ENCODE measurements around the gene CDKL4.
"Not testable (repeated sequence)": the region's sequence is repeated elsewhere in the genome, so short reads cannot be mapped to it uniquely, and the experiment has no call there.

The CDKL4 gene

GRCh38 chr2:39176997-39177396 is 66.8 kb downstream of the CDKL4 start:
- DNase-seq, result no peak

- no peak for DNase-seq
Measured at GRCh38 chr2:39175026-39175812, 68.6 kb downstream of the CDKL4 start.

GRCh38 chr2:39174022-39174421 is 69.7 kb downstream of the CDKL4 start:
- DNase-seq, result no peak

GRCh38 chr2:39172047-39172706 is 71.6 kb downstream of the CDKL4 start:
- not testable (repeated sequence) for DNase-seq

GRCh38 chr2:39171621-39172020 is 72.1 kb downstream of the CDKL4 start:
- no peak for DNase-seq

- no peak for DNase-seq
Measured at GRCh38 chr2:39164089-39164488, 79.7 kb downstream of the CDKL4 start.

- peak; percentile 12 for DNase-seq
Measured at GRCh38 chr2:39160982-39161381, 82.8 kb downstream of the CDKL4 start.

- DNase-seq, result no peak
Measured at GRCh38 chr2:39159283-39159682, 84.5 kb downstream of the CDKL4 start.

- no peak for DNase-seq
Measured at GRCh38 chr2:39158351-39158750, 85.4 kb downstream of the CDKL4 start.

- DNase-seq, result no peak
Measured at GRCh38 chr2:39156846-39157245, 86.9 kb downstream of the CDKL4 start.

- no peak for DNase-seq
Measured at GRCh38 chr2:39156107-39156506, 87.7 kb downstream of the CDKL4 start.

- DNase-seq, result not testable (repeated sequence)
Measured at GRCh38 chr2:39155573-39155972, 88.2 kb downstream of the CDKL4 start.

GRCh38 chr2:39154944-39155343 is 88.8 kb downstream of the CDKL4 start:
- DNase-seq, result no peak

- DNase-seq, result no peak
Measured at GRCh38 chr2:39153312-39153711, 90.5 kb downstream of the CDKL4 start.

- no peak for DNase-seq
Measured at GRCh38 chr2:39152504-39152903, 91.3 kb downstream of the CDKL4 start.

GRCh38 chr2:39150890-39151497 is 92.8 kb downstream of the CDKL4 start:
- DNase-seq, result no peak

- no peak for DNase-seq
Measured at GRCh38 chr2:39150102-39150562, 93.6 kb downstream of the CDKL4 start.

- no peak for DNase-seq
Measured at GRCh38 chr2:39146630-39147029, 97.1 kb downstream of the CDKL4 start.

GRCh38 chr2:39145906-39146421 is 97.8 kb downstream of the CDKL4 start:
- no peak for DNase-seq

GRCh38 chr2:39144416-39144815 is 99.4 kb downstream of the CDKL4 start:
- no peak for DNase-seq

- DNase-seq, result no peak
Measured at GRCh38 chr2:39142904-39143605, 100.7 kb downstream of the CDKL4 start.

- no peak for DNase-seq
Measured at GRCh38 chr2:39141334-39142271, 102.2 kb downstream of the CDKL4 start.
